HG03558 (cell line): ENCODE data around the gene ABO.
"Not testable (repeated sequence)": the region's sequence is repeated elsewhere in the genome, so short reads cannot be mapped to it uniquely, and the experiment has no call there.

Experiments
- ATAC-seq: cut with Tn5 transposase; IDR thresholded peaks from one replicate; pipeline ENCODE4 v1.9.1; 2021; ENCODE audit warnings: moderate number of reproducible peaks; ENCODE audit not compliant: unreplicated experiment; ENCODE audit errors: extremely low read depth

The ABO gene

GRCh38 chr9:133268335-133269056, 6.5 kb downstream of the ABO start:
- ATAC-seq, result no peak

DNA sequence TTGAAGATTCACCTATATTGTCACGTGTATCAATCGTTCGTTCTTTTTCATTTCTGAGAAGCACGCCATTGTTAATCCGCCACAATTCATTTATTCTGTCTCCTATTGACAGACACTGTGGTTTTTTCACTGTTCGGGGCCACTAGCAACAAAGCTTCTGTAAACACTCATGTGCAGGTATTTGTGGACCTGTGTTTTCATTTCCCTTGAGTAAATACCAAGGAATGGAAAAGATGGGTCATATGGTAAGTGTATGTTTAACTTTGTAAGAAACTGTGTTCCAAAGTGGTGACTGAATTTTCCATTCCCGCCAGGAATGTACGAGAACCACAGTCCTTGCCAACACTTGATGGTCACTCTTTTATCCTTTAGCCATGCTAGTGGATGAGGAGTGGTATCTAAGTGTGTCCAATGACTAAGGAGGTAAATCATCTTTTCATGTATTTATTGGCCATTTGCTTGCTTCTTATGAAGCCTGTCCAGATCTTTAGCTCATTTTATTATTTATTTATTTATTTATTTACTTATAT, 10.7 kb downstream of the ABO start:
- no peak for ATAC-seq

DNA sequence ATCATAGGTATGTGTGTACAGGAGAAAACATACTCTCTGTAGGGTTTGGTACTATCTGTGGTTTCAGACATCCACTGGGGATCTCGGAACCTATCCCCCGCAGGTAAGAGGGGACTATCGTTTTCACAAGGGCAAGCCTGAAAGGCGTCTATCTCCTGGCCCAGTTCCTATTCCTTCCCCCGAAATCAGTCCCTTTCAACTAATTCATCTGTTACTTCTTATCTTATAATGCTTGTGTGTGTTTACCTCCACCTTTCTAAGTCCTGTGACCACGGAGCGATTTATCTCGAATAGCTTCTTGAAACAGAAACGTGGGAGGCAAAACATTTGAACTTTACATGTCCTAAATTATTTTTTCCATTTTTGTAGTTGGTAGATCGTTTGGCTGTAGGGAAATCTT, 11.4 kb downstream of the ABO start:
- ATAC-seq, result no peak

- ATAC-seq, result no peak
Measured at GRCh38 chr9:133262226-133262625, 12.8 kb downstream of the ABO start.

DNA sequence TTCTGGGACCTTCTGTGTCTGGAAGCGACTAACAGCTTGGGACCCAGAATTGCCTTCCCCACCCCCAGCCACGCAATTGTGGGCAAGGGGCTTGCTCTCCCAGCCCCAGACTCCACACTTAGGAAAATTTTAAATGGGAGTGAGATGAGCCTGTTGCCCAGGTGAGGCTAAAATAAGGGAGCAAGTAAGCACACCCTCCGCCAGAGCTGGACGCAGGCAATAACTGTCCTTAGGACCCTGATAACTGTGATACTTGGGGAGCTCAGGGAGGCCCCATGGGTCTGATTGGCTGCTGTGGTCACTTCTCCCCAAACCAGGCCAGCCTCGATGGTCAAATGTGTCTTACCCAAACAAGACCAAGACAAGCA, 13.3 kb downstream of the ABO start:
- ATAC-seq, result no peak

DNA sequence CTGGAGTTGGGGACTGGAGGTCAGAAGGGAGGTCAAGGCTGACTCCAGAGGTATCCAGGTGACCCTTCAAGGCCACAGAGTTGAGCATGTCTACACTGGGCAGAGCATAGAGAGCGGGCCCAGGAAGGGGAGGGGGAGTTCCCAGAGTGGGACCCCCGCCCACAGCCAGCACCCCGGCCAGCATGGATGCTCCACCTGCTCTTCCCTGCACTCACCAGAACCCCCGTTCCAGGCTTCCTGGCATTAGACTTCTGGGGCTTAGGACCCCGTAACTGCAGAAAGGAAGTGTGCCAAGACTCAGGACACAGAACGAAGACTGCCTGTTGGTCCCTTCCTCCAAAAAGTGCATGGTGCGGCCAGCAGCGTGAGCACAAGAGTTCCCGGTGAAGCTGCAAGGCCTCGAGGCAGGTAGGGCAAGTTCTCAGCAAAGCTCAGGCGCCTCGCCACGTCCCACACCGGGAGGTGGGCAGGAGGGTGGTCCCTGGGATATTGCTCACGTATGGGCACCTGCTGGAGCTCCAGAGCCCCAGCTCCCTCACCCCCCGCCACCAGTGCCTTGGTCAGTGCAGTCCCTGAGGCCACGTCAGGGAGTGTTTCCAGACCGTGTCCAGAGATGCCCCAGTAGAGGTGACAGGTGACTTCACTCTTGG, 13.8 kb downstream of the ABO start:
- ATAC-seq, result no peak

DNA sequence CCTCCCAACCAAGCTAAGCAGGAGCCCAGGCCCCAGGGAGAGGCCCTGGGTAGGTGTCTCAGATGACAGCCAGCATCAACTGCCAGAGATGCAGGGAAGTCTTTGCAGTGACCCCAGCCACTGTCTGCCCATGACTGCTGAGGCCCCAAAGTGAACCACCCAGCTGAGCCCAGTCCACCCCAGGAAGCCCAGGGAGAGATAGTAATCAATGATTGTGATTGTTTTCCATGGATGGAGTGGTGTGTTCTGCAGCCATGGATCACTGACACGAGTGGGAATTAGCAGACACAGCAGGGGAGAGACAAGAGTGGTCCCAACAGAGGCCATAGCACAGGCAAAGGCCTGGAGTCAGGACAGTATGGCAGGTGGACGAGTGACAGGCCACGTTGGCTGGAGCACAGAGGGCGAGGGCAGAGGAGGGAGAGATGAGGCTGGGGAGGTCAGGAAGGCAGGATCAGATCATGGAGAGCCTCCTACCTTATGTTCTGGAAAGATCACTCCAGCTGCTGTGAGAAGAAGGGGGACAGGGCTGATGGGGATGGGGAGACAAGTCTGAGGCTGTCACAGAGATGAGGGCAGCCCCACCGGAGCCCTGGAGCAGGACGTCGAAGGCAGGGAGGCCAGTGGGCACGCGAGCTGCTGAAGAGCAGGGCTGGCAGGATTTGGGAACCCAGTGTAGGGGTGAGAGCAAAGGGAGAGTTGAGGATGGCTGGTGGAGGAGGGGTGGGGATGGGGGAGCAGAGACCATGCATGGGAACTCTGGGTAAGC, 14.5 kb downstream of the ABO start:
- ATAC-seq, result no peak

DNA sequence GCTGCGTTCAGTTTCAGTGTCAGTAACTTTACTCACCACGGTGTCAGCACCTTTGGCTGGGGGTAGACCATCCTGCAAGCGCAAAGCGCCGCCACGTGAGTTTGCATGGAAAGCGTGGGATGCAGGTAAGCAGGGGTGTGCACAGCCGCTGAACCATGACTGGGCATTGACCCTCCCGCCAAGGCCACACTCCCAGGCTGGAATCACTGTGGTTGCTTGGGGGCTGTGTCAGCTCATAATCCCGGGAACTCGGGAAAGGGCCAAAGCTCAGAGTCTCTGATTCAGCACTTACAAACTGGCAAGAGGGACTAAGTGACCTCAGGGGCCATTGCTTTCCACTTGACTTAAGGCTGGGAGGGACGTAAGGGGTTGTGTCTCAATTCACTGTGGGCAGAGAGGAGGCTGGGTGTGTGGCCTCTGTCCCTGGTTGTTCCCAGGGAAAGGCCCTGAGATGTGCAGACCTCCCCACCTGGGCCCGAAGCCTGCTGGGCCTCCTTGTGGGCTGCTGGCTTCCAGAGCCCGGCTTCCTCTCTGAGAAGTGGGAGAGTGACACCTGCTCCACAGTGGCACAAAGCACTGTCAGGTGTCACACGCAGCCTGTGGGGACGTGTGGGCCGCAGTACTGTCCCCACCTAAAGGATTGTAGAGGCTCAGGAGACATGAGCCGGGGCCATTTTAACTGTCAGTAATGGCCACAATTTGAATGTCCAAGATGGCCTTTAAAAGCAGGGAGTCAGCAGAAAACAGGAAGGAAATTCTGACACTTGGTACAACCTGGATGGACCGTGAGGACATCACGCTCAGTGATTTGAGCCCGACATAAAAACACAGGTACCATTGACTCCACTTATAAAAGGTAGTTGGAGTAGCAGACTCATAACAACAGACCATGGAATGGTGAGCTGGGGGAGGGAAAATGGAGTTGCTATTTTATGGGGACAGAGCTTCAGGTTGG, 16.7 kb downstream of the ABO start:
- ATAC-seq, result no peak

DNA sequence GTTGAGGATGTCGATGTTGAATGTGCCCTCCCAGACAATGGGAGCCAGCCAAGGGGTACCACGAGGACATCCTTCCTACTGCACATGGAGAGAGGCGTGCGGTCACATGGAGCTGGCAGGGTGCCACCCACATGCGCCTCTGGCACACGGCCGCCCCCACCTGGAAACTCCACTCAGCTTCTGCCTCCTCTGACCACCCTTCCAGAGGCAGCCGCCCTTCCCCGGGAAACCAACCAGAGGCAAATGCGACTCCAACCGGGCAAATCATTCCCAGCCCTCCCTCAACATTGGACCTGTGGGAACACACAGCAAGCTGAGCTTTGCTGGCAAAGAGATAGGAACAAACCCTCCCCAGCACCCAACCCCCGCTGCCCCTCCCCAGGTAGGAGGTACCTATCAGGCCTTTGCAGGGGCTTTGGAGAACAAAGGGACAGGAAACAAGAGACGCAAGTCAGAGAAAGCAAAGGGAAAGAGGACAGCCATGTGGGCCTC, 17.5 kb downstream of the ABO start:
- ATAC-seq, result no peak

DNA sequence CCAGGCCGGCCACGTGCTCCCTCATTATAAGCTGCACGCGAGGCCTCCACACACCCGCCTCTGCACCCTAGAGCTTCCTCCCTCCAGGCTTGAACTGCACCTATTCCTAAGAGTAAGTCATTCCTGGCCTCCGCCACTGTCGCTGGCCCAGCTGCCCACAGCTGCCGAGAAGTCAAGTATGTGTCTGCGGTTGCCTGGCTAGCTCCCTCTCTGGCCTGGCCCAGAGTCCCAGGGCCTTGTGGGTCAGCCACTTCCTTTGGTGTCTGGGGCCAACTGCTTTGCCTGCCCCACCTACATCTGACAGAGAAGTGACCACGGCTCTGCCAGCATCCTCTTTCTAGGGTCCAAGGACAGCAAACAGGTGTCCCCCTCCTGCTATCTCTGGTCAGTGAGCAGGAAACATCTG, 18.3 kb downstream of the ABO start:
- ATAC-seq, result no peak

- ATAC-seq, result no peak
Measured at GRCh38 chr9:133256136-133256461, 18.9 kb downstream of the ABO start.

DNA sequence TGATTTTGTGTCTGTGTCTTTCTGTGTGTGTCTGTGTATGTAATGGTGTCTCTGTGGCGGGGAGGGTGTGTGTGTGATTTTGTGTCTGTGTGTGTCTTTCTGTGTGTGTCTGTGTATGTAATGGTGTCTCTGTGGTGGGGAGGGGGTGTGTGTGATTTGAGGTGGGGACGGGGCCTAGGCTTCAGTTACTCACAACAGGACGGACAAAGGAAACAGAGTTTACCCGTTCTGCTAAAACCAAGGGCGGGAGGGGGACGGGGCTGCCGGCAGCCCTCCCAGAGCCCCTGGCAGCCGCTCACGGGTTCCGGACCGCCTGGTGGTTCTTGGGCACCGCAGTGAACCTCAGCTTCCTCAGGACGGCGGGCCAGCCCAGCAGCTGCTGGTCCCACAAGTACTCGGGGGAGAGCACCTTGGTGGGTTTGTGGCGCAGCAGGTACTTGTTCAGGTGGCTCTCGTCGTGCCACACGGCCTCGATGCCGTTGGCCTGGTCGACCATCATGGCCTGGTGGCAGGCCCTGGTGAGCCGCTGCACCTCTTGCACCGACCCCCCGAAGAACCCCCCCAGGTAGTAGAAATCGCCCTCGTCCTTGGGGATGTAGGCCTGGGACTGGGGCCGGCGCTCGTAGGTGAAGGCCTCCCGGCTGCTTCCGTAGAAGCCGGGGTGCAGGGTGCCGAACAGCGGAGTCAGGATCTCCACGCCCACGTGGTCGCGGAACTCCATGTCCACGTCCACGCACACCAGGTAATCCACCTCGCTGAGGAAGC, 19.4 kb downstream of the ABO start:
- no peak for ATAC-seq

- no peak for ATAC-seq
Measured at GRCh38 chr9:133254471-133254870, 20.5 kb downstream of the ABO start.

DNA sequence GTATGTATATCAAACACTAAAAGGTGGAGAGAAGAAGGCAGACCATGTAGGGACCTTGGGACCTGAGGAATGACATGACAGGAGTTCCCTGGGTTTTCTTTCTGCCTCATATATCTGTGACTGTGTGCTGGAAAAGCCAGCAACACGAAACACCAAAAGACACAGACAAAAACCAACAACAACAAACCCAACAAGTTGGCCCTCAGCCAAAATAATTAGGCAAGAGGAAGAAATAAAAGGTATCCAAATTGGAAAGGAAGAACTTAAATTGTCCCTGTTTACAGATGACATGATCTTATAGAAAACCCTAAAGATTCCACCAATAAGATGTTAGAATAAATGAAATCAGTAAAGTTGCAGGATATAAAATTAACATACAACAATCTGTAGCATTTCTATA, 21.7 kb downstream of the ABO start:
- ATAC-seq, result no peak

- ATAC-seq, result no peak
Measured at GRCh38 chr9:133252301-133253020, 22.5 kb downstream of the ABO start.

- ATAC-seq, result no peak
Measured at GRCh38 chr9:133251773-133252172, 23.2 kb downstream of the ABO start.

DNA sequence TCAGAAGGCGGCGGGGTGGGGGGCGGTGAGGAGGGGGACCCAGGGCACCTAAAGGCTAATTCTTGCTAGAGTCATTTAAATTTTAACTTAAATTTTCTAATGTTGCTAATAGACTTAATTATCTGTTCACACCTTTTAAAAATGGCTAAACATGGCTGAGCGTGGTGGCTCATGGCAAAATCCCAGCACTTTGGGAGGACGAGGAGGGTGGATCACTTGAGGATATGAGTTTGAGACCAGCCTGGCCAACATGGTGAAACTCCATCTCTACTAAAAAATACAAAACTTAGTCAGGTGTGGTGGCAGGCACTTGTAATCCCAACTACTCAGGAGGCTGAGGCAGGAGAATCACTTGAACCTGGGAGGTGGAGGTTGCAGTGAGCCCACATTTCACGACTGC, 23.8 kb downstream of the ABO start:
- not testable (repeated sequence) for ATAC-seq

DNA sequence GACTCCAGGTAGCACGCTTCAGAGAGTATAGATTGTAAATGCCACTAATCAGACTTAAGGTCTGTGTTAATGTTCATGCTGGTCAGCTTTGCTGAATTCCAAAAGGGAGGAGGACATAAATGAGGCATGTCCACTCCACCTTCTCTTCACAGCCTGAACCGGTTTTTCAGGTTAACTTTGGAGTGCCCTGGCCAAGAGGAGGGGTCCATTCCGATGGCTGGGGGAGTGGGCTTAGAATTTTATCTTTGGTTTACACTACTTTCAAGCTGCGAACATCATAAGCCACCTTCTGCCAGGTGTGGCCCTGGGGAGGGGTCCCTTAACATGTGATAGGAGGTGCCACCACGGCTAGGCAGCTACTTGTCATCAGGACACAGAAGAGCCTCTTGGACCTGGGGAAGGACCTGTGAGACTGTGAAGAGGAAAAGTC, 24.2 kb downstream of the ABO start:
- no peak for ATAC-seq

DNA sequence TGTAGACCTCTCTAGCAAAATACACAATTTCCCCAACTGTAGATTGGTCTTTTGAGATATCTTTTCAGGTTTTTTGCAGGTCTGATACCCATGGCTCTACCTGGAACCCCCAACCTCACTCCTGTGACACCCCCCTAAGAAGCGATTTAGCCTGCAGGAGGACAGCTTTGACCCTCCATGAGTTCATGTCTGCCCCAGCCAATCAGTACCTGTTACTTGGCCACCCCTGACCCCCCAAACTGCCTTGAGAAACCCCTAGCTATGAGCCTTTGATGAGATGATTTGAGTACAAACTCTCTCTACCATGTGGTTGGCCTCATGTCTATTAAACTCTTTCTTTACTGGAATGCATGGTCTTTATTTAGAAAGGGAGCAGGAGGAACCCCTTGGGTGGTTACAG, 25.7 kb downstream of the ABO start:
- ATAC-seq, result no peak
